NCI-H1694 treated with DMSO at 0.1 percent for 48 hours (cell line): ENCODE measurements around the gene CFAP74.

ENCODE experiments used
- DNase-seq: peaks from one replicate; lab custom pipeline; 2025; lab: John Stamatoyannopoulos, UW

The CFAP74 gene

GRCh38 chr1:1879942-1880341 is 123.6 kb downstream of the CFAP74 start:
- no peak for DNase-seq

GRCh38 chr1:1877865-1878436 is 125.6 kb downstream of the CFAP74 start:
- no peak for DNase-seq

GRCh38 chr1:1876335-1876930 is 127.2 kb downstream of the CFAP74 start:
- no peak for DNase-seq

GRCh38 chr1:1875932-1876331 is 127.7 kb downstream of the CFAP74 start:
- DNase-seq: no peak

- no peak for DNase-seq
Observed at GRCh38 chr1:1874901-1875300, 128.7 kb downstream of the CFAP74 start.

- DNase-seq: no peak
Observed at GRCh38 chr1:1873186-1873585, 130.4 kb downstream of the CFAP74 start.

GRCh38 chr1:1872329-1872994 is 131.1 kb downstream of the CFAP74 start:
- no peak for DNase-seq
